Pancreas (tissue), 10 donors: ENCODE data around the gene PPM1L. TPM values are rescaled to one million over a fixed set of nuclear protein-coding genes. Genes with fewer than 3 reads are reported as not detected.

ENCODE experiments used
- ATAC-seq, 4 donors: fragments of 200-7000 bp; cut with Tn5 transposase; one replicate each; pipeline versions ENCODE4 v1.8.0 to v1.9.1; 2020; ENCODE audit warnings: mild to moderate bottlenecking in 4 of 4, moderate library complexity in 4 of 4
- DNase-seq, 6 donors: peaks; one replicate each; pipeline ENCODE4 v3.0.0-alpha.2; 2020
- FAIRE-seq: peaks from 2 replicates; lab custom pipeline; 2012; peaks lifted over from hg19 to GRCh38; lab: Jason Lieb, UNC
- H3K27ac ChIP-seq, 4 donors: fragments of 200-600 bp; sonication (generic); 1 replicate in 3 of 4; 2 replicates in 1 of 4; pipeline versions ENCODE4 v1.5.0 to v1.8.0; 2020
- H3K27me3 ChIP-seq, 4 donors: fragments of 200-600 bp; one replicate each; pipeline ENCODE4 v1.8.0; 2021
- H3K36me3 ChIP-seq, 3 donors: fragments of 200-600 bp; sonication (generic) in 1 of 3; one replicate each; pipeline versions ENCODE4 v1.5.0 to v1.8.0; 2020 to 2021
- H3K4me1 ChIP-seq, 3 donors: fragments of 200-600 bp; one replicate each; pipeline ENCODE4 v1.8.0; 2021
- H3K4me3 ChIP-seq, 4 donors: fragments of 200-600 bp; sonication (generic) in 2 of 4; one replicate each; pipeline versions ENCODE4 v1.5.0 to v1.8.0; 2020 to 2021
- H3K9me3 ChIP-seq, 4 donors: fragments of 200-600 bp; one replicate each; pipeline ENCODE4 v1.8.0; 2021
- WGBS, 2 donors: extraction: QIAGEN DNeasy Blood & Tissue Kit; methylation state at CpG; one replicate each; pipeline ENCODE4 v1.1.7; 2013; 5-methylcytosine and 5-hydroxymethylcytosine counted together
- intact Hi-C, 3 donors: fragments of 100-400 bp; cut with DNase I; formaldehyde crosslinking; loops; one replicate each; pipeline versions ENCODE4 v1.11.1 to v1.14.2; 2022
- polyA plus RNA-seq, 2 donors: library from polyadenylated mRNA; stranded (reverse); fragments of 200-250 nt; gene quantifications; one replicate each; pipeline ENCODE4 v1.2.3, GENCODE V29; 2013
- total RNA-seq, 6 donors: library from RNA; stranded (reverse); fragmentation: NEBNext Ultra II Directional in 4 of 6; extraction: Animal tissue kit (Norgen Biotek cat#: 25700) in 4 of 6; gene quantifications; one replicate each; pipeline versions ENCODE4 v1.2.1 to v1.2.4, GENCODE V29; 2021 to 2023
- TF ChIP-seq, protein P1 (sequence below), 4 donors: fragments of 200-600 bp; sonication (generic) in 3 of 4; IDR thresholded peaks; one replicate each; pipeline versions ENCODE4 v1.5.0 to v1.8.0; 2021; ENCODE audit warnings: antibody characterized with exemption in 4 of 4
- donor health status: healthy with polysubstance abuse.
- donor health status: DM: no; HTN: no; CAD: no; lungs with moderate emphysema.
- donor health status: DM: no; HTN: no; CAD: no.
- donor health status: control.
- donor health status: control.
- donor health status: Bipolar disorder and iron deficiency.
- donor health status: DM: yes; HTN: yes; CAD: no.
- donor health status: DM: no; HTN: no; CAD: no.
- donor health status: DM: no; HTN: no; CAD: no.
- donor health status: DM: yes; HTN: yes; CAD: no.

The PPM1L gene
- total and polyA plus RNA-seq, 8 donors = 2.3 to 12.3 (median 6.4) TPM

GRCh38 chr3:160916472-160916871 is 160.4 kb downstream of the PPM1L start:
- Histone ChIP-seq H3K4me3 (no peak overlapping the region), H3K36me3 (no peaks in the 10 kb centered on the region), H3K27me3 (no peaks in the 10 kb centered on the region), H3K9me3 (no peaks in the 10 kb centered on the region), H3K27ac (no peak overlapping the region), H3K4me1 (no peaks in the 10 kb centered on the region)
- FAIRE-seq (no peak), DNase-seq (no peak), ATAC-seq (no peak)
- TF ChIP-seq, protein P1, sequence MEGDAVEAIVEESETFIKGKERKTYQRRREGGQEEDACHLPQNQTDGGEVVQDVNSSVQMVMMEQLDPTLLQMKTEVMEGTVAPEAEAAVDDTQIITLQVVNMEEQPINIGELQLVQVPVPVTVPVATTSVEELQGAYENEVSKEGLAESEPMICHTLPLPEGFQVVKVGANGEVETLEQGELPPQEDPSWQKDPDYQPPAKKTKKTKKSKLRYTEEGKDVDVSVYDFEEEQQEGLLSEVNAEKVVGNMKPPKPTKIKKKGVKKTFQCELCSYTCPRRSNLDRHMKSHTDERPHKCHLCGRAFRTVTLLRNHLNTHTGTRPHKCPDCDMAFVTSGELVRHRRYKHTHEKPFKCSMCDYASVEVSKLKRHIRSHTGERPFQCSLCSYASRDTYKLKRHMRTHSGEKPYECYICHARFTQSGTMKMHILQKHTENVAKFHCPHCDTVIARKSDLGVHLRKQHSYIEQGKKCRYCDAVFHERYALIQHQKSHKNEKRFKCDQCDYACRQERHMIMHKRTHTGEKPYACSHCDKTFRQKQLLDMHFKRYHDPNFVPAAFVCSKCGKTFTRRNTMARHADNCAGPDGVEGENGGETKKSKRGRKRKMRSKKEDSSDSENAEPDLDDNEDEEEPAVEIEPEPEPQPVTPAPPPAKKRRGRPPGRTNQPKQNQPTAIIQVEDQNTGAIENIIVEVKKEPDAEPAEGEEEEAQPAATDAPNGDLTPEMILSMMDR (IDR thresholded peaks at IDR 0.05) = no peak
- intact Hi-C loops = no loop called here
- WGBS, 2 donors = 91 to 93% methylated on average over 3 of the region's 3 CpGs

DNA sequence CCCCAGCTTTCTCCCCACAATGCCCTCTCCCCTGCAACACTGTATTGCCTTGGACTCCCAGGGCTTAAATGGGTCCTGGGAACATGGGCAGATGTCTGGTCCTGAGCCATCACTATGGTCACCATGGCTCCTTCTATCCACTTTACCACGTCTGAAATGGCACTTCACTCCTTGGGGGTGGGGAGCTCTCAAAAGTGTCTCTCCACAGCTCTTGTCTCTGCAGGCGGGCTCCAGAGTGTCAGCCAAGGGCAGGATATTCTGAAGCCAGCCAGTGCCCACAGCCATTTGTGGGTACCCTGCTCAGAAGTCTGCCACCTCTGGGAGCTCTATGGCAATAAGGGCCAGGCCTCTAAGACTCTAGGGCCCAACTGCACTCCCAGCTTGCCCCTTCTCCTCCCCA is 163.9 kb downstream of the PPM1L start:
- intact Hi-C loops = no loop called here
- H3K27ac ChIP-seq = no peak overlapping the region
- DNase-seq (peak in 4 of 6 donors; percentile 37 to 67 (median 58)), FAIRE-seq (no peak), ATAC-seq (peak; percentile 84 to 95 (median 94))
- H3K4me1 ChIP-seq = no peaks in the 10 kb centered on the region
- H3K36me3 ChIP-seq = no peaks in the 10 kb centered on the region
- TF ChIP-seq, protein P1 (IDR thresholded peaks at IDR 0.05) = no peak
- H3K27me3 ChIP-seq = no peaks in the 10 kb centered on the region
- WGBS, 2 donors = 54 to 64% methylated on average over 2 of the region's 2 CpGs
- no peaks in the 10 kb centered on the region for H3K9me3 ChIP-seq
- H3K4me3 ChIP-seq = no peak overlapping the region

GRCh38 chr3:160921020-160921635 is 165.1 kb downstream of the PPM1L start:
- intact Hi-C loops = no loop called here
- Histone ChIP-seq H3K4me1 (no peaks in the 10 kb centered on the region), H3K9me3 (no peaks in the 10 kb centered on the region), H3K36me3 (no peaks in the 10 kb centered on the region), H3K27ac (no peak overlapping the region), H3K27me3 (no peaks in the 10 kb centered on the region), H3K4me3 (no peak overlapping the region)
- FAIRE-seq (peak; percentile 96), DNase-seq (peak in 1 of 6 donors; percentile 26), ATAC-seq (peak; percentile 70 to 92 (median 90))
- TF ChIP-seq, protein P1 (IDR thresholded peaks at IDR 0.05) = peak; percentile 29 to 72 (median 64)
- 14 to 17% methylated on average over 4 of the region's 4 CpGs for WGBS, 2 donors

- FAIRE-seq = no peak
- Histone ChIP-seq H3K9me3 (no peaks in the 10 kb centered on the region), H3K27ac (no peak overlapping the region), H3K4me3 (no peak overlapping the region), H3K4me1 (no peaks in the 10 kb centered on the region), H3K27me3 (no peaks in the 10 kb centered on the region), H3K36me3 (no peaks in the 10 kb centered on the region)
- intact Hi-C loops = no loop called here
- ATAC-seq = no peak
- TF ChIP-seq, protein P1 (IDR thresholded peaks at IDR 0.05) = no peak
- DNase-seq = no peak
- WGBS, 2 donors = 92 to 94% methylated on average over 1 of the region's 1 CpG
Measured at GRCh38 chr3:160924776-160925175, 168.7 kb downstream of the PPM1L start.

DNA sequence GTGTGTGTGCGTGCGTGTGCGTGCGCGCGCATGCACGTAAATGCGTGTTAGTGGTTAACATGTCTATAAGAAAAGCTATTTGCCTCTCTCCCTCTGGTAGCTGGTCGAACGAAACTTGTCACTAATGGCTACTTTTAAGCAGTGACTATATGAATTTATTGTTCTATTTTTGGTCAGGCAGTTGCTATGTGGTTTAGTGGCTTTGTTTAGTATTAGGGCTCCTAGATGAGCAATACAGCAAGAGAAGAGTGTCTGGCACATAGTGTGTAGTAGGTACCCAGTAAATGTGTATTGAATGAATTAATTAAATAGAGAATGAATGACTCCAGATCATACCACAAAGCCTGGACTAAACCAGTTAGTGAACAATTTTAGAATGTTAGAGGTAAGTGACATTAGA is 171.6 kb downstream of the PPM1L start:
- intact Hi-C loops = no loop called here
- Histone ChIP-seq H3K4me1 (no peaks in the 10 kb centered on the region), H3K27me3 (no peaks in the 10 kb centered on the region), H3K27ac (no peak overlapping the region), H3K36me3 (no peaks in the 10 kb centered on the region), H3K9me3 (no peaks in the 10 kb centered on the region), H3K4me3 (no peak overlapping the region)
- DNase-seq (no peak), FAIRE-seq (no peak), ATAC-seq (no peak)
- 87 to 89% methylated on average over 10 of the region's 10 CpGs for WGBS, 2 donors
- TF ChIP-seq, protein P1 (IDR thresholded peaks at IDR 0.05) = no peak
